ENCODE data around the gene CCDC148.

Gene CCDC148

GRCh38 chr2:158497486-158497885 lies 40.9 kb upstream of the CCDC148 start:
- TF ChIP-seq, protein P1, sequence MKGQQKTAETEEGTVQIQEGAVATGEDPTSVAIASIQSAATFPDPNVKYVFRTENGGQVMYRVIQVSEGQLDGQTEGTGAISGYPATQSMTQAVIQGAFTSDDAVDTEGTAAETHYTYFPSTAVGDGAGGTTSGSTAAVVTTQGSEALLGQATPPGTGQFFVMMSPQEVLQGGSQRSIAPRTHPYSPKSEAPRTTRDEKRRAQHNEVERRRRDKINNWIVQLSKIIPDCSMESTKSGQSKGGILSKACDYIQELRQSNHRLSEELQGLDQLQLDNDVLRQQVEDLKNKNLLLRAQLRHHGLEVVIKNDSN (IDR thresholded peaks at IDR 0.05): no peak
- TF ChIP-seq ZBTB7A (IDR thresholded peaks at IDR 0.05; ENCODE audit: low read depth) (no peak), YY1 (IDR thresholded peaks at IDR 0.05; ENCODE audit: low read depth) (no peak), FOXM1 (IDR thresholded peaks at IDR 0.05; ENCODE audit: borderline replicate concordance, low read depth) (no peak), EGR1 (IDR thresholded peaks at IDR 0.05) (no peak), CREB1 (IDR thresholded peaks at IDR 0.05; ENCODE audit: low read depth) (no peak), TCF12 (IDR thresholded peaks at IDR 0.05; ENCODE audit: low read depth) (no peak), NFIC (IDR thresholded peaks at IDR 0.05) (no peak)

- TF ChIP-seq, protein P1 (IDR thresholded peaks at IDR 0.05): no peak
- TF ChIP-seq YY1 (IDR thresholded peaks at IDR 0.05; ENCODE audit: low read depth) (no peak), MAX (IDR thresholded peaks at IDR 0.05) (no peak), CEBPB (IDR thresholded peaks at IDR 0.05) (no peak), FOXM1 (IDR thresholded peaks at IDR 0.05; ENCODE audit: borderline replicate concordance, low read depth) (no peak), NFIC (IDR thresholded peaks at IDR 0.05) (no peak), EGR1 (IDR thresholded peaks at IDR 0.05) (no peak), TAF1 (IDR thresholded peaks at IDR 0.05; ENCODE audit: low read depth) (no peak), ZBTB7A (IDR thresholded peaks at IDR 0.05; ENCODE audit: low read depth) (no peak), TEAD4 (IDR thresholded peaks at IDR 0.05) (no peak)
Observed at GRCh38 chr2:158496986-158497385, 40.4 kb upstream of the CCDC148 start.

DNA sequence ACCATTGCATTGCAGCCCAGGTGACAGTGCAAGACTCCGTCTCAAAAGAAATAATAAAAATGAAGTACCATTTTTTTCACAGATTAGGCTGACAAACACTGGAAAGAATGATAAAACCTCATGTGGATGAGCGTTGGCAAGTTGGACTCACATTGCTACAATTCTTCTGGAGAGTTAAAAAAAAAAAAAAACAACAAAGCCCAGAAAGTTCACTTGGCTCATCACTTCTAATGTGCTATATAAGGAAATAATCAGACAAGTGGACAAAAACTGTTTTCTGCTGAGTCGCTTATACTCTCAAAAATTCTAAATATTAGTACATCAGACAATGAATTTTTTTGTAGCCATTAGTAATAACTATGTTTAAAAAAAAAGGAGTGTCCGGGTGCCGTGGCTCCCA lies 38.6 kb upstream of the CCDC148 start:
- TF ChIP-seq YY1 (IDR thresholded peaks at IDR 0.05; ENCODE audit: low read depth): no peak
- TF ChIP-seq, protein P2, sequence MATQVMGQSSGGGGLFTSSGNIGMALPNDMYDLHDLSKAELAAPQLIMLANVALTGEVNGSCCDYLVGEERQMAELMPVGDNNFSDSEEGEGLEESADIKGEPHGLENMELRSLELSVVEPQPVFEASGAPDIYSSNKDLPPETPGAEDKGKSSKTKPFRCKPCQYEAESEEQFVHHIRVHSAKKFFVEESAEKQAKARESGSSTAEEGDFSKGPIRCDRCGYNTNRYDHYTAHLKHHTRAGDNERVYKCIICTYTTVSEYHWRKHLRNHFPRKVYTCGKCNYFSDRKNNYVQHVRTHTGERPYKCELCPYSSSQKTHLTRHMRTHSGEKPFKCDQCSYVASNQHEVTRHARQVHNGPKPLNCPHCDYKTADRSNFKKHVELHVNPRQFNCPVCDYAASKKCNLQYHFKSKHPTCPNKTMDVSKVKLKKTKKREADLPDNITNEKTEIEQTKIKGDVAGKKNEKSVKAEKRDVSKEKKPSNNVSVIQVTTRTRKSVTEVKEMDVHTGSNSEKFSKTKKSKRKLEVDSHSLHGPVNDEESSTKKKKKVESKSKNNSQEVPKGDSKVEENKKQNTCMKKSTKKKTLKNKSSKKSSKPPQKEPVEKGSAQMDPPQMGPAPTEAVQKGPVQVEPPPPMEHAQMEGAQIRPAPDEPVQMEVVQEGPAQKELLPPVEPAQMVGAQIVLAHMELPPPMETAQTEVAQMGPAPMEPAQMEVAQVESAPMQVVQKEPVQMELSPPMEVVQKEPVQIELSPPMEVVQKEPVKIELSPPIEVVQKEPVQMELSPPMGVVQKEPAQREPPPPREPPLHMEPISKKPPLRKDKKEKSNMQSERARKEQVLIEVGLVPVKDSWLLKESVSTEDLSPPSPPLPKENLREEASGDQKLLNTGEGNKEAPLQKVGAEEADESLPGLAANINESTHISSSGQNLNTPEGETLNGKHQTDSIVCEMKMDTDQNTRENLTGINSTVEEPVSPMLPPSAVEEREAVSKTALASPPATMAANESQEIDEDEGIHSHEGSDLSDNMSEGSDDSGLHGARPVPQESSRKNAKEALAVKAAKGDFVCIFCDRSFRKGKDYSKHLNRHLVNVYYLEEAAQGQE (IDR thresholded peaks at IDR 0.05; ENCODE audit: low read depth): no peak
- no peak for TF ChIP-seq TCF12 (IDR thresholded peaks at IDR 0.05; ENCODE audit: low read depth)
- no peak for TF ChIP-seq NFIC (IDR thresholded peaks at IDR 0.05)
- no peak for TF ChIP-seq CREB1 (IDR thresholded peaks at IDR 0.05; ENCODE audit: low read depth)

- no peak for TF ChIP-seq YY1 (IDR thresholded peaks at IDR 0.05; ENCODE audit: low read depth)
- TF ChIP-seq, protein P1 (IDR thresholded peaks at IDR 0.05): no peak
- no peak for TF ChIP-seq NFIC (IDR thresholded peaks at IDR 0.05)
- no peak for TF ChIP-seq CREB1 (IDR thresholded peaks at IDR 0.05; ENCODE audit: low read depth)
- TF ChIP-seq, protein P2 (IDR thresholded peaks at IDR 0.05; ENCODE audit: low read depth): no peak
- TF ChIP-seq TAF1 (IDR thresholded peaks at IDR 0.05; ENCODE audit: low read depth): no peak
- no peak for TF ChIP-seq TCF12 (IDR thresholded peaks at IDR 0.05; ENCODE audit: low read depth)
- TF ChIP-seq EP300 (IDR thresholded peaks at IDR 0.05; ENCODE audit: borderline replicate concordance): no peak
- TF ChIP-seq EGR1 (IDR thresholded peaks at IDR 0.05): no peak
Observed at GRCh38 chr2:158493458-158493857, 36.9 kb upstream of the CCDC148 start.

GRCh38 chr2:158491072-158491471 lies 34.5 kb upstream of the CCDC148 start:
- TF ChIP-seq, protein P2 (IDR thresholded peaks at IDR 0.05; ENCODE audit: low read depth): no peak
- TF ChIP-seq TAF1 (IDR thresholded peaks at IDR 0.05; ENCODE audit: low read depth) (no peak), EGR1 (IDR thresholded peaks at IDR 0.05) (no peak), EP300 (IDR thresholded peaks at IDR 0.05; ENCODE audit: borderline replicate concordance) (no peak), CEBPB (IDR thresholded peaks at IDR 0.05) (no peak), YY1 (IDR thresholded peaks at IDR 0.05; ENCODE audit: low read depth) (no peak), NFIC (IDR thresholded peaks at IDR 0.05) (no peak), RAD21 (IDR thresholded peaks at IDR 0.05; ENCODE audit: low read depth) (no peak)

Data from Ishikawa (cell line).